ENCODE data around the gene TACC3. TPM values are rescaled to one million over a fixed set of nuclear protein-coding genes. Genes with fewer than 3 reads are reported as not detected.

Gene TACC3
- total RNA-seq, 1 experiment from 2014 or later, result 156 TPM

DNA sequence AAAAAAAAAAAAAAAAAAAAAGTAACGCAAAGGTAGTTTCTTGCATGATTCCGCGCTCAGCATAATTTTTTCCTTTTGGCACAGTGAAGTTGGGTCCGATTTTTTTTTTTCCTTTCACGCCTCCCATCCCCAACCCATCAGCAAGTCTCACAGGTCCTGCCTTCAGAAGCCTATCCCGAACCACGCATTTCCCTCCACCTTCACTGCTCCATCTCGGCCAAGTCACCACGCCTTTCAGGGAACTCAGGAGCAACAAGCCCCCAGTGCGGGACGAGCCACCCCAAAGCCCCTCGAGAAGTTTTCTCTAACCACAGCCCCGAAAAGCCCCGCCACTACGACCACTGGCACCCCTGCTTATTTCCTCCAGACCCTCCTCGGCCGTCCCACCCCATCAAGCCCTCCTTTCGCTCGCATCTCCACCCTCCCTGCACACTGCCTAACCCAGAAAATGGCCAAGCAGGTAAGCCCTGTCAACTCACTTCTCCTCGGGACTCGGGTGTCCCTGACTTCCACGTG lies 10.2 kb upstream of the TACC3 start:
- Histone ChIP-seq H2AFZ (ENCODE audit: low read length) (no peak overlapping the region), H2BK20ac (ENCODE audit: low read depth, low read length, poor library complexity, severe bottlenecking) (no peak overlapping the region), H4K20me1 (ENCODE audit: control insufficient read depth, insufficient read depth, insufficient read length) (peaks cover 2% of the 10 kb centered on the region), H2BK15ac (ENCODE audit: low read depth, low read length) (no peak overlapping the region), H3K79me1 (ENCODE audit: insufficient read depth, low read depth, low read length, poor library complexity, severe bottlenecking) (peaks cover 5% of the 10 kb centered on the region), H3K79me2 (ENCODE audit: insufficient read depth, low read length) (peaks cover 7% of the 10 kb centered on the region; the same call in 1 of the 2 replicates), H3T11ph (ENCODE audit: low read length) (no peak overlapping the region), H3K4ac (ENCODE audit: low read depth, low read length) (no peak overlapping the region), H4K5ac (ENCODE audit: insufficient read length, low read depth, low read length) (no peak overlapping the region), H3K4me2 (ENCODE audit: insufficient read depth, insufficient read length, low read length) (peak overlapping the region; percentile 57), H3K18ac (ENCODE audit: insufficient read length, low read depth, low read length) (no peak overlapping the region), H4K91ac (ENCODE audit: insufficient read length, low read depth, low read length) (no peak overlapping the region), H3K27me3 (ENCODE audit: insufficient read depth, low read length) (no peaks in the 10 kb centered on the region), H3K23me2 (ENCODE audit: insufficient read length, low read depth, low read length, poor library complexity, severe bottlenecking) (peaks cover 11% of the 10 kb centered on the region), H2BK120ac (ENCODE audit: low read depth, low read length, poor library complexity, severe bottlenecking) (no peak overlapping the region), H3K14ac (ENCODE audit: insufficient read depth, low read length) (no peak overlapping the region), H2AK5ac (ENCODE audit: insufficient read length, low read length) (no peak overlapping the region), H3K9me3 (ENCODE audit: control insufficient read depth, low read depth, low read length) (no peaks in the 10 kb centered on the region), H3K27ac (ENCODE audit: insufficient read length, low read depth, low read length) (no peak overlapping the region), H3K4me1 (ENCODE audit: insufficient read depth, low read length) (no peaks in the 10 kb centered on the region), H3K9ac (ENCODE audit: extremely low read depth, insufficient read length, low read length) (peak overlapping the region; percentile 72), H4K8ac (replicated peaks; ENCODE audit: insufficient read length, low read depth, low read length) (no peak overlapping the region), H3K56ac (ENCODE audit: insufficient read length, low read depth, low read length) (no peak overlapping the region), H2BK12ac (ENCODE audit: insufficient read length, low read depth, low read length) (no peak overlapping the region), H2BK5ac (ENCODE audit: insufficient read length, low read length) (no peak overlapping the region), H3K23ac (ENCODE audit: insufficient read length, low read depth, low read length) (no peak overlapping the region)
- Mint-ChIP-seq H3K4me1 (peaks cover 27 to 31% of the 10 kb centered on the region in 2 experiments), H3K4me3 (peak overlapping the region; percentile 85 to 86), H3K36me3 (ENCODE audit: insufficient read depth in 1 of 3, low read depth in 3 of 3) (peaks cover 18 to 39% (median 32%) of the 10 kb centered on the region in 3 experiments), H3K9me3 (peaks cover 0 to 3% of the 10 kb centered on the region in 2 experiments; a peak in 1 of 5 replicates), H3K27ac (peak overlapping the region in 2 of 3 experiments; percentile 49 to 68; a peak in 3 of 7 replicates), H3K27me3 (ENCODE audit: low read depth) (no peaks in the 10 kb centered on the region; the same call in 1 of the 2 replicates)
- DNase-seq, result no peak
- TF ChIP-seq, protein P1, sequence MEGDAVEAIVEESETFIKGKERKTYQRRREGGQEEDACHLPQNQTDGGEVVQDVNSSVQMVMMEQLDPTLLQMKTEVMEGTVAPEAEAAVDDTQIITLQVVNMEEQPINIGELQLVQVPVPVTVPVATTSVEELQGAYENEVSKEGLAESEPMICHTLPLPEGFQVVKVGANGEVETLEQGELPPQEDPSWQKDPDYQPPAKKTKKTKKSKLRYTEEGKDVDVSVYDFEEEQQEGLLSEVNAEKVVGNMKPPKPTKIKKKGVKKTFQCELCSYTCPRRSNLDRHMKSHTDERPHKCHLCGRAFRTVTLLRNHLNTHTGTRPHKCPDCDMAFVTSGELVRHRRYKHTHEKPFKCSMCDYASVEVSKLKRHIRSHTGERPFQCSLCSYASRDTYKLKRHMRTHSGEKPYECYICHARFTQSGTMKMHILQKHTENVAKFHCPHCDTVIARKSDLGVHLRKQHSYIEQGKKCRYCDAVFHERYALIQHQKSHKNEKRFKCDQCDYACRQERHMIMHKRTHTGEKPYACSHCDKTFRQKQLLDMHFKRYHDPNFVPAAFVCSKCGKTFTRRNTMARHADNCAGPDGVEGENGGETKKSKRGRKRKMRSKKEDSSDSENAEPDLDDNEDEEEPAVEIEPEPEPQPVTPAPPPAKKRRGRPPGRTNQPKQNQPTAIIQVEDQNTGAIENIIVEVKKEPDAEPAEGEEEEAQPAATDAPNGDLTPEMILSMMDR (conservative IDR thresholded peaks at IDR 0.05), result no peak
- WGBS (ENCODE audit: extremely low coverage, insufficient read length, low lambda C conversion rate), result no CpG with 5 or more reads among the region's 22 CpGs
